Measurements from ENCODE around the gene NFATC3. TPM values are rescaled to one million over a fixed set of nuclear protein-coding genes. Genes with fewer than 3 reads are reported as not detected.

Gene NFATC3
- total and polyA plus RNA-seq, 2 of the 8 experiments (the other 6 are each of a cell fraction or from before 2014, with no cell fraction given), result 17.6 to 34.5 TPM

- TF ChIP-seq CHD7 (IDR thresholded peaks at IDR 0.05; ENCODE audit: insufficient replicate concordance, low read length), result no peak
- TF ChIP-seq POLR2AphosphoS5 (IDR thresholded peaks at IDR 0.05; ENCODE audit: low read depth, low read length), result 0 out of 2 replicates have a peak, but pooled peaks have one; percentile 42
Measured at GRCh38 chr16:68236826-68237242, 151.7 kb downstream of the NFATC3 start (continued).

All from H1 (cell line).